ENCODE measurements around the gene ULK4. TPM values are rescaled to one million over a fixed set of nuclear protein-coding genes. Genes with fewer than 3 reads are reported as not detected.
"Not testable (repeated sequence)": the region's sequence is repeated elsewhere in the genome, so short reads cannot be mapped to it uniquely, and the experiment has no call there.

Gene ULK4
- total and polyA plus RNA-seq, 2 experiments from 2014 or later, result 1.8 to 3.7 TPM

- DNase-seq (ENCODE audit: low read depth in 1 of 2, low spot score in 1 of 2), result peak in 1 of 2 donors; percentile 15
These were observed 73.4 kb downstream of the ULK4 start for GRCh38 chr3:41888368-41889076.

DNA sequence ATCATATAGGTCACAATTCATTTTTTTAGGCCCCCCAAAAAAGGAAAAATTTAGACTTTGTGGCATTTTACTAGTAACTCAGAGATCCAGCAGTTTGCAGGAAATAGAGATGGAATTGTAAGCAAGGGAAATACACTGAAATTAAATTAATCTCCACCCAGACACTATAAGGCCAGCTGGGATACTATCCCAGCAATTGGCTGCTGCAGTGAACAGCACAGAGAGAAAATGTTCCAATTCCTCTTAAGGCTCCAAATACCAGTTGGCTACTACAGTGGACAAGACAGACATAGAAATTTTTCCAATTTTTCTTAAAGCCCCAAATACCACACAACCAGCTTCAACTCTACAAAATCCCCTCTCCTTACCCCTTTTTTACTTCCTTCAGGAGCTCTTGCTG, 78.9 kb downstream of the ULK4 start:
- no peak overlapping the region for H3K4me3 ChIP-seq
- no peaks in the 10 kb centered on the region for H3K9me3 ChIP-seq (ENCODE audit: low read depth)
- no peaks in the 10 kb centered on the region for H3K36me3 ChIP-seq
- TF ChIP-seq CTCF (IDR thresholded peaks at IDR 0.05; ENCODE audit: low read depth, low read length), result no peak
- H3K27me3 ChIP-seq, result no peaks in the 10 kb centered on the region
- no peak for DNase-seq (ENCODE audit: low read depth in 1 of 2, low spot score in 1 of 2)
- no peaks in the 10 kb centered on the region for H3K4me1 ChIP-seq (ENCODE audit: low read depth)
- H3K27ac ChIP-seq, result no peak overlapping the region

More at GRCh38 chr3:41888368-41889076, 73.4 kb downstream of the ULK4 start:
- H3K4me3 ChIP-seq, result no peak overlapping the region
- H3K36me3 ChIP-seq, result no peaks in the 10 kb centered on the region
- H3K27ac ChIP-seq, result no peak overlapping the region
- H3K4me1 ChIP-seq (ENCODE audit: low read depth), result no peaks in the 10 kb centered on the region
- no peaks in the 10 kb centered on the region for H3K27me3 ChIP-seq
- H3K9me3 ChIP-seq (ENCODE audit: low read depth), result no peaks in the 10 kb centered on the region
- TF ChIP-seq CTCF (IDR thresholded peaks at IDR 0.05; ENCODE audit: low read depth, low read length), result no peak

DNA sequence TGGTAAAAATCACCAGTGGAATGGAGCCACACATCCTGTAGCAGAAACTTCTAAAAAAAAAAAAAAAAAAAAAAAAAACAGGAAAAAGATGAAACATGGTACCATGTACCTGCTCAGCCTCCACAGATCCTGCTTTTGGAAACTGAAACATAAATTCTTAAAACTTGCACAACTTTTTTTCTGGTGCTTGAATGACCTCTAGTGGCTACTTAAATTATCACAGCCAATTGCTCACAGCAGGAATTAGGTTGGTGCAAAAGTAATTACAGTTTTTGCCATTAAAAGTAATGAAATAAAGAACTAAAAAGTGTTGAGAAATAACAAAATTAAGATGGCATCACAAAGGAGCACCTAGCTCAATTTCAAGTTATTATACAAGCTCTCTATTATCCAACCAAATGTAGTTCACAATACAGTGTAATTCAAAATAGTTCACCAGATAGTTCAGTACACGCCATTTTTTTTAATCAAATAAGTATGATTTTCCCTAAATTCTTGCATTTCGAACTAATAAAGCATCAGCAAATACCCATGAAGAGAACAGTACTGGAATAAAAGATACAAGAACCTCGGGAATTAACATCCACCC, 80.6 kb downstream of the ULK4 start:
- no peak overlapping the region for H3K27ac ChIP-seq
- H3K9me3 ChIP-seq (ENCODE audit: low read depth), result no peaks in the 10 kb centered on the region
- DNase-seq (ENCODE audit: low read depth in 1 of 2, low spot score in 1 of 2), result peak; percentile 53 to 66
- H3K4me1 ChIP-seq (ENCODE audit: low read depth), result no peaks in the 10 kb centered on the region
- H3K36me3 ChIP-seq, result no peaks in the 10 kb centered on the region
- TF ChIP-seq CTCF (IDR thresholded peaks at IDR 0.05; ENCODE audit: low read depth, low read length), result peak; percentile 58
- no peak overlapping the region for H3K4me3 ChIP-seq
- no peaks in the 10 kb centered on the region for H3K27me3 ChIP-seq

- H3K4me3 ChIP-seq, result no peak overlapping the region
- no peaks in the 10 kb centered on the region for H3K36me3 ChIP-seq
- no peaks in the 10 kb centered on the region for H3K9me3 ChIP-seq (ENCODE audit: low read depth)
- DNase-seq (ENCODE audit: low read depth in 1 of 2, low spot score in 1 of 2), result no peak
- TF ChIP-seq CTCF (IDR thresholded peaks at IDR 0.05; ENCODE audit: low read depth, low read length), result no peak
- H3K27ac ChIP-seq, result no peak overlapping the region
- no peaks in the 10 kb centered on the region for H3K27me3 ChIP-seq
- H3K4me1 ChIP-seq (ENCODE audit: low read depth), result no peaks in the 10 kb centered on the region
These were observed 81.5 kb downstream of the ULK4 start for GRCh38 chr3:41880387-41880786.

- not testable (repeated sequence) for H3K27ac ChIP-seq; H3K4me1 ChIP-seq (ENCODE audit: low read depth); H3K4me3 ChIP-seq; H3K27me3 ChIP-seq; H3K9me3 ChIP-seq (ENCODE audit: low read depth); DNase-seq (ENCODE audit: low read depth in 1 of 2, low spot score in 1 of 2); H3K36me3 ChIP-seq
These were observed 84.2 kb downstream of the ULK4 start for GRCh38 chr3:41877741-41878140.

- H3K4me3 ChIP-seq, result no peak overlapping the region
- TF ChIP-seq CTCF (IDR thresholded peaks at IDR 0.05; ENCODE audit: low read depth, low read length), result no peak
- no peak for DNase-seq (ENCODE audit: low read depth in 1 of 2, low spot score in 1 of 2)
- no peaks in the 10 kb centered on the region for H3K36me3 ChIP-seq
- H3K9me3 ChIP-seq (ENCODE audit: low read depth), result peaks cover 3% of the 10 kb centered on the region
- H3K27ac ChIP-seq, result no peak overlapping the region
- no peaks in the 10 kb centered on the region for H3K27me3 ChIP-seq
- no peaks in the 10 kb centered on the region for H3K4me1 ChIP-seq (ENCODE audit: low read depth)
These were observed 87.9 kb downstream of the ULK4 start for GRCh38 chr3:41874022-41874421.

Measured in cardiac muscle cell (in vitro differentiated cells and primary cell).